Trophoblast cell (in vitro differentiated cells and primary cell): ENCODE data around the gene MCCC1.

ENCODE experiments used
- DNase-seq, 2 donors: peaks; one replicate each; pipeline ENCODE4 v3.0.0-alpha.2; 2016
- H2AFZ ChIP-seq: 2 replicates; pipeline ENCODE4 v1.6.1; 2013; ENCODE audit warnings: low read length, moderate library complexity, mild to moderate bottlenecking; ENCODE audit not compliant: insufficient read depth, poor library complexity
- H2AK5ac ChIP-seq: 2 replicates; pipeline ENCODE4 v1.6.1; 2013; ENCODE audit warnings: mild to moderate bottlenecking, low read length
- H2BK120ac ChIP-seq: 2 replicates; pipeline ENCODE4 v1.6.1; 2013; ENCODE audit warnings: low read length, mild to moderate bottlenecking, moderate library complexity; ENCODE audit not compliant: insufficient read depth, poor library complexity
- H2BK12ac ChIP-seq: 2 replicates; pipeline ENCODE4 v1.6.1; 2013; ENCODE audit warnings: mild to moderate bottlenecking, low read length, moderate library complexity
- H2BK5ac ChIP-seq: 2 replicates; pipeline ENCODE4 v1.6.1; 2013; ENCODE audit warnings: low read length, low read depth, moderate library complexity, mild to moderate bottlenecking; ENCODE audit not compliant: poor library complexity
- H3K14ac ChIP-seq: 2 replicates; pipeline ENCODE4 v1.6.1; 2013; ENCODE audit warnings: mild to moderate bottlenecking, low read length
- H3K18ac ChIP-seq: 2 replicates; pipeline ENCODE4 v1.6.1; 2013; ENCODE audit warnings: mild to moderate bottlenecking, low read length
- H3K23ac ChIP-seq: 2 replicates; pipeline ENCODE4 v1.6.1; 2013; ENCODE audit warnings: low read length
- H3K27ac ChIP-seq: 2 replicates; pipeline ENCODE4 v1.5.1; 2013; ENCODE audit warnings: low read depth, mild to moderate bottlenecking, inconsistent platforms, low read length, moderate library complexity
- H3K27me3 ChIP-seq: 2 replicates; pipeline ENCODE4 v1.6.1; 2013; ENCODE audit warnings: inconsistent platforms, mild to moderate bottlenecking, low read length, moderate library complexity; ENCODE audit not compliant: insufficient read depth
- H3K36me3 ChIP-seq, 2 experiments: 1 replicate in 1 of 2; 2 replicates in 1 of 2; pipeline ENCODE4 v1.6.1; 2013; ENCODE audit warnings: low read length in 2 of 2, mild to moderate bottlenecking in 2 of 2, moderate library complexity in 1 of 2; ENCODE audit not compliant: insufficient read depth in 2 of 2, control insufficient read depth in 1 of 2
- H3K4ac ChIP-seq: 2 replicates; pipeline ENCODE4 v1.6.1; 2013; ENCODE audit warnings: low read depth, mild to moderate bottlenecking, low read length, moderate library complexity
- H3K4me1 ChIP-seq, 2 experiments: 1 replicate in 1 of 2; 2 replicates in 1 of 2; pipeline ENCODE4 v1.6.1; 2013; ENCODE audit warnings: low read length in 2 of 2, mild to moderate bottlenecking in 2 of 2, moderate library complexity in 1 of 2; ENCODE audit not compliant: insufficient read depth in 2 of 2, control insufficient read depth in 1 of 2
- H3K4me2 ChIP-seq: 2 replicates; pipeline ENCODE4 v1.6.1; 2013; ENCODE audit warnings: inconsistent platforms, mild to moderate bottlenecking, low read length, moderate library complexity
- H3K4me3 ChIP-seq: 2 replicates; pipeline ENCODE4 v1.5.1; 2013; ENCODE audit warnings: mild to moderate bottlenecking, low read depth, low read length, inconsistent platforms
- H3K79me1 ChIP-seq: one replicate; pipeline ENCODE4 v1.6.1; 2013; ENCODE audit warnings: low read length
- H3K79me2 ChIP-seq: 2 replicates; pipeline ENCODE4 v1.6.1; 2013; ENCODE audit warnings: low read length, mild to moderate bottlenecking; ENCODE audit not compliant: control insufficient read depth, insufficient read depth, poor library complexity
- H3K9ac ChIP-seq: 2 replicates; pipeline ENCODE4 v1.6.1; 2013; ENCODE audit warnings: mild to moderate bottlenecking, low read length
- H3K9me3 ChIP-seq: 2 replicates; pipeline ENCODE4 v1.6.1; 2013; ENCODE audit warnings: low read depth, mild to moderate bottlenecking, control low read depth, inconsistent platforms, low read length; ENCODE audit not compliant: insufficient read depth
- H4K12ac ChIP-seq: 2 replicates; pipeline ENCODE4 v1.6.1; 2013; ENCODE audit warnings: low read depth, mild to moderate bottlenecking, low read length, moderate library complexity
- H4K8ac ChIP-seq: 2 replicates; pipeline ENCODE4 v1.6.1; 2013; ENCODE audit warnings: low read depth, mild to moderate bottlenecking, low read length, moderate library complexity
- H4K91ac ChIP-seq: one replicate; pipeline ENCODE4 v1.6.1; 2013; ENCODE audit warnings: low read depth, mild to moderate bottlenecking, low read length, moderate library complexity
- WGBS: extraction: QIAGEN DNeasy Blood & Tissue Kit; methylation state at CpG from one replicate; pipeline ENCODE4 v1.1.7; 2013; ENCODE audit warnings: missing lambda C conversion rate; ENCODE audit not compliant: insufficient read length, insufficient coverage; ENCODE audit errors: extremely low coverage; 5-methylcytosine and 5-hydroxymethylcytosine counted together

MCCC1 gene

DNA sequence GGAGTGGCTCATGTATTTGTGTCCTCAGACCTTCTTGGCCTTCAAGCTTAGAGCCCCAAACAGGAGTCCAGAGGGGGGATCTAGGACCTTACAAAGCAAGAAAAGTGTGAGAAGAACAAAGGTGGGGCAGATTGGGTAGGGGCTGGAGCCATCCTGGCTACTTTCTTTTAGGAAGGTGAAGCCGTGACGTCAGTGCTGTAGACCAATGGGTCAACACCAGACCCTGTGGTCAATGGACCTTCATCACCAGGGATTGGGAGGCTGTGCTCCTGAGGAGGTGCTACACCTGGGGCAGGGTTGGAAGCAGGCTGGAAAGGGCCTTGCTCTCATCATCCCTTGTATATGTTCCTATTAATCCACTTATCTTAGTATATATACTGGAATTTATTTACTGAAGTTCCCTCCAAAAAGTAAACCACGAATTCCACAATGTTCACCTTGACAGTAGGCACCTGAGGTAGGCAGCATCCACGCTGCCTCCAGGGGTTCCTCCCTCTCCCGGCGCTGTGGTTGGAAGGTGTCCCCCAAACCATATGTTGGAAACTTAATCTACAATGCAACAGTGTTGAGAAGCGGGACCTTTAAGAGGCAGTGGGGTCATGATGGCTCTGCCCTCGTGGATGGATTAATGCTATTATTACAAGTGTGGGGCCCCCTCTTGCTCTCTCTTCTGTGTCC, 21.4 kb upstream of the MCCC1 start:
- no peak overlapping the region for H4K8ac ChIP-seq
- no peak overlapping the region for H3K14ac ChIP-seq
- no peak overlapping the region for H2BK5ac ChIP-seq
- H2BK120ac ChIP-seq: no peak overlapping the region
- H2AFZ ChIP-seq: no peak overlapping the region
- WGBS: no CpG with 5 or more reads among the region's 8 CpGs
- no peak overlapping the region for H2BK12ac ChIP-seq
- DNase-seq: no peak
- no peak overlapping the region for H3K4me2 ChIP-seq
- H3K79me2 ChIP-seq: no peaks in the 10 kb centered on the region
- no peak overlapping the region for H2AK5ac ChIP-seq
- H3K9ac ChIP-seq: no peak overlapping the region
- H4K12ac ChIP-seq: no peak overlapping the region
- peaks cover 0 to 3% of the 10 kb centered on the region in 2 experiments for H3K4me1 ChIP-seq
- H3K23ac ChIP-seq: no peak overlapping the region
- H3K18ac ChIP-seq: no peak overlapping the region
- no peaks in the 10 kb centered on the region for H3K79me1 ChIP-seq
- H3K27me3 ChIP-seq: no peaks in the 10 kb centered on the region
- no peaks in the 10 kb centered on the region for H3K9me3 ChIP-seq
- no peak overlapping the region for H4K91ac ChIP-seq
- no peaks in the 10 kb centered on the region for H3K36me3 ChIP-seq
- H3K4ac ChIP-seq: no peak overlapping the region
- no peak overlapping the region for H3K27ac ChIP-seq
- H3K4me3 ChIP-seq: no peak overlapping the region

DNA sequence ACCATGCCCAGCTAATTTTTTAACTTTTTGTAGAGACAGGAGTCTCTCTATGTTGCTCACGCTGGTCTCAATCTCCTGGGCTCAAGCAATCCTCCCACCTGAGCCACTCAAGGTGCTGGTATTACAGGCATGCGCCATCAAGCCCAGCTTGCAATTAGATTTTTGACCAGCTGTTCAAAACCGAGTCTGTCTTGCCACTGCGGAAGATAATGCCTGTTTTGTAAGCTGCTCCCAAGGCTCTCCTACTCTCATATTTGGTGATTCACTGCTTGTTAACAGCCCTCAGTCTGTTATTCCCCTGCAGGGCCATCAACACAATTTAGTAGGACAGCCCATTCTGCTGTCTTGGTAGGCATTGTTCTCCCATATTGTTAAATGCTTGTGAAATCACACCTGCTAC, 17.8 kb upstream of the MCCC1 start:
- H3K36me3 ChIP-seq: no peaks in the 10 kb centered on the region
- H2BK120ac ChIP-seq: no peak overlapping the region
- no peak overlapping the region for H3K23ac ChIP-seq
- peaks cover 0 to 3% of the 10 kb centered on the region in 2 experiments for H3K4me1 ChIP-seq
- no peak overlapping the region for H2BK5ac ChIP-seq
- H2BK12ac ChIP-seq: no peak overlapping the region
- no peak overlapping the region for H4K91ac ChIP-seq
- peak; percentile 36 to 49 for DNase-seq
- H4K12ac ChIP-seq: no peak overlapping the region
- no peak overlapping the region for H2AK5ac ChIP-seq
- H3K4ac ChIP-seq: no peak overlapping the region
- no peak overlapping the region for H3K18ac ChIP-seq
- no peak overlapping the region for H3K9ac ChIP-seq
- H3K14ac ChIP-seq: no peak overlapping the region
- H4K8ac ChIP-seq: no peak overlapping the region
- no peak overlapping the region for H2AFZ ChIP-seq
- H3K27ac ChIP-seq: no peak overlapping the region
- H3K27me3 ChIP-seq: no peaks in the 10 kb centered on the region
- no peak overlapping the region for H3K4me3 ChIP-seq
- no CpG with 5 or more reads among the region's 4 CpGs for WGBS
- H3K9me3 ChIP-seq: no peaks in the 10 kb centered on the region
- no peaks in the 10 kb centered on the region for H3K79me2 ChIP-seq
- H3K4me2 ChIP-seq: no peak overlapping the region
- no peaks in the 10 kb centered on the region for H3K79me1 ChIP-seq

DNA sequence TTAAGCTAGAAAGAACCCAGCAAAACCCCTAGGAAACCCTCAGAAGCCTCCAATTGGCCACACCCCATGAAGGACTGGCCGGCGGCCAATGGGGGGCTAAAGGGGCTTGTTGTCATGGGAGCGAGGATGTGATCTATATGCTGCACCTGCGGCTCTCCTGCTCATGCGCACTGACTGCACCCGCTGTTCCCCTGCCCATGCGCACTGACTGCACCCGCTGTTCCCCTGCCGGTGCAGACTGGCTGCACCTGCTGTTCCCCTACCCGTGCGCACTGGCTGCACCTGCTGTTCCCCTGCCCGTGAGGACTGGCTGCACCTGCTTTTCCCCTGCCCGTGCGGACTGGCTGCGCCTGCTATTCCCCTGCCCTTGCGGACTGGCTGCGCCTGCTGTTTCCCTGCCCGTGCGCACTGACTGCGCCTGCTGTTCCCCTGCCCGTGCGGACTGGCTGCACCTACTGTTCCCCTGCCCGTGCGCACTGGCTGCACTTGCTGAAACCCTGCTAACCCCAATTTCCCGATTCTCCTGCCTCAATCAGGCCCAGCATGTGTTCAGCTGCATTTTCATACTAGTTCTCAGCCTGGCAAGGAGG, 16.8 kb upstream of the MCCC1 start:
- H3K27me3 ChIP-seq: no peaks in the 10 kb centered on the region
- H3K4ac ChIP-seq: no peak overlapping the region
- no peak overlapping the region for H2BK12ac ChIP-seq
- no peaks in the 10 kb centered on the region for H3K9me3 ChIP-seq
- H3K27ac ChIP-seq: no peak overlapping the region
- WGBS: no CpG with 5 or more reads among the region's 25 CpGs
- no peaks in the 10 kb centered on the region for H3K79me2 ChIP-seq
- H3K14ac ChIP-seq: no peak overlapping the region
- H2AFZ ChIP-seq: no peak overlapping the region
- H3K4me2 ChIP-seq: peak overlapping the region; percentile 66
- H3K4me3 ChIP-seq: peak overlapping the region; percentile 65
- no peaks in the 10 kb centered on the region for H3K79me1 ChIP-seq
- no peak overlapping the region for H2BK5ac ChIP-seq
- H3K4me1 ChIP-seq: peaks cover 0 to 3% of the 10 kb centered on the region in 2 experiments
- no peak overlapping the region for H4K8ac ChIP-seq
- DNase-seq: no peak
- H4K12ac ChIP-seq: no peak overlapping the region
- no peak overlapping the region for H4K91ac ChIP-seq
- no peak overlapping the region for H2BK120ac ChIP-seq
- H3K23ac ChIP-seq: no peak overlapping the region
- no peak overlapping the region for H3K9ac ChIP-seq
- H2AK5ac ChIP-seq: no peak overlapping the region
- H3K18ac ChIP-seq: no peak overlapping the region
- no peaks in the 10 kb centered on the region for H3K36me3 ChIP-seq

DNA sequence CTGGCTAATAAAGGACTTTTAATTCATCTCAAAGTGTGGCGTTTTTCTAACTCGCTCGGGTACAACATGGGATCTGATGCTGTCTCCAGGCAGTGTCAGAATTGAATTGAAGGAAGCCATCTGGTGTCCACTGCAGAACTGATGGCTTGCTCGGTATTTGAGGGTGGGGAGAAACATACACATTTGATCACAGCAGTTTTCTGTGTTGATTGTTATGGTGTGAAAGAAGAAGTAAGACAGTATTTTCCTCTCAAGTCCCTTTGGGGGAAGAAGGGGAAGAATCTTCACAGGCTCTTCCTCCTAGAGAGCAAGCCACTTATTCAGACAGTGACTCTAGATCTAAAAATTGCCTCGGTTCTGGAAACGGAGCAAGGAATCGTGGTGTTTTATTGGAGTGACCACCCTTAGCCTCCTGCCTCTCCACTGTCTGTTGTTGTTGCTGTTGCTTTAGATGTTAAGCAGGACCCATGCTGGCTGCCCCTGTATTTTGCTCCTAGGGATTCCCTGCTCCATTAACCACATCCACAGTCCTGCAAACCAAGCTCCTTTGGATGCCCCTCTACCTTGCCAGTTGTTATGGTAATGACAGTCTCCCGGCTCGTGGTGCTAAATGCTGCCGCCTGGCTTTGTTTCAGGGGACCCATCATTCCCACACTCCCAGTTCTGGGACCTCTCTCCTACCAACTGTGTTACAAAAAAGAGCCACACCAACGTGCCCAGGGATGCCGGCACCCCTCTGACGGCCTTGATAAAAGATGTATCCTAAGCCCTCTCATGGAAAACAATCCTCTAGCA, 15.3 kb upstream of the MCCC1 start:
- H3K23ac ChIP-seq: no peak overlapping the region
- H2AFZ ChIP-seq: no peak overlapping the region
- no peak overlapping the region for H3K18ac ChIP-seq
- H3K27ac ChIP-seq: no peak overlapping the region
- H2BK12ac ChIP-seq: no peak overlapping the region
- no peaks in the 10 kb centered on the region for H3K36me3 ChIP-seq
- H4K12ac ChIP-seq: no peak overlapping the region
- H3K4ac ChIP-seq: no peak overlapping the region
- no peak overlapping the region for H3K4me3 ChIP-seq
- H3K14ac ChIP-seq: no peak overlapping the region
- no CpG with 5 or more reads among the region's 13 CpGs for WGBS
- peaks cover 0 to 3% of the 10 kb centered on the region in 2 experiments for H3K4me1 ChIP-seq
- H4K91ac ChIP-seq: no peak overlapping the region
- no peak overlapping the region for H2AK5ac ChIP-seq
- no peak overlapping the region for H3K9ac ChIP-seq
- no peak overlapping the region for H4K8ac ChIP-seq
- H2BK120ac ChIP-seq: no peak overlapping the region
- no peaks in the 10 kb centered on the region for H3K79me1 ChIP-seq
- no peak overlapping the region for H2BK5ac ChIP-seq
- no peaks in the 10 kb centered on the region for H3K79me2 ChIP-seq
- no peaks in the 10 kb centered on the region for H3K27me3 ChIP-seq
- H3K4me2 ChIP-seq: no peak overlapping the region
- no peak for DNase-seq
- H3K9me3 ChIP-seq: no peaks in the 10 kb centered on the region
